HG02798 (cell line): ENCODE measurements around the gene ATOH8.

ENCODE experiments used
- ATAC-seq: cut with Tn5 transposase; IDR thresholded peaks from one replicate; pipeline ENCODE4 v1.9.1; 2021; ENCODE audit warnings: mild to moderate bottlenecking; ENCODE audit not compliant: unreplicated experiment, poor library complexity

ATOH8 gene

GRCh38 chr2:85795331-85796045, 41.7 kb downstream of the ATOH8 start:
- ATAC-seq, result no peak

GRCh38 chr2:85796046-85796340, 42.2 kb downstream of the ATOH8 start:
- ATAC-seq, result no peak

- ATAC-seq, result no peak
Observed at GRCh38 chr2:85796341-85797262, 42.8 kb downstream of the ATOH8 start.

- ATAC-seq, result no peak
Observed at GRCh38 chr2:85797263-85797660, 43.5 kb downstream of the ATOH8 start.

GRCh38 chr2:85797921-85798320, 44.1 kb downstream of the ATOH8 start:
- ATAC-seq, result no peak

GRCh38 chr2:85799215-85799956, 45.6 kb downstream of the ATOH8 start:
- ATAC-seq, result no peak

- no peak for ATAC-seq
Observed at GRCh38 chr2:85800586-85800985, 46.8 kb downstream of the ATOH8 start.

- ATAC-seq, result no peak
Observed at GRCh38 chr2:85801871-85802270, 48.1 kb downstream of the ATOH8 start.

- ATAC-seq, result no peak
Observed at GRCh38 chr2:85802354-85803103, 48.7 kb downstream of the ATOH8 start.

- ATAC-seq, result no peak
Observed at GRCh38 chr2:85803704-85804425, 50.1 kb downstream of the ATOH8 start.

- no peak for ATAC-seq
Observed at GRCh38 chr2:85804583-85804982, 50.8 kb downstream of the ATOH8 start.

GRCh38 chr2:85806358-85807118, 52.7 kb downstream of the ATOH8 start:
- no peak for ATAC-seq

GRCh38 chr2:85807756-85808155, 54.0 kb downstream of the ATOH8 start:
- ATAC-seq, result no peak

- no peak for ATAC-seq
Observed at GRCh38 chr2:85810371-85811179, 56.8 kb downstream of the ATOH8 start.

GRCh38 chr2:85811180-85812093, 57.6 kb downstream of the ATOH8 start:
- ATAC-seq, result no peak

GRCh38 chr2:85812094-85812735, 58.4 kb downstream of the ATOH8 start:
- no peak for ATAC-seq
